GM12891 (cell line): ENCODE measurements around the gene HBE1.

Experiments
- PAX5 ChIP-seq: IDR thresholded peaks from 2 replicates; pipeline ENCODE4 v1.6.1; 2011; ENCODE audit warnings: low read length, moderate library complexity, mild to moderate bottlenecking; ENCODE audit not compliant: insufficient read depth, severe bottlenecking
- POLR2A ChIP-seq: IDR thresholded peaks from 2 replicates; pipeline ENCODE4 v1.6.1; 2011; ENCODE audit warnings: low read depth, low read length, control low read depth
- POLR2AphosphoS5 ChIP-seq: IDR thresholded peaks from 2 replicates; pipeline ENCODE4 v1.6.1; 2011; ENCODE audit warnings: low read depth, low read length, control low read depth
- TAF1 ChIP-seq: IDR thresholded peaks from 2 replicates; pipeline ENCODE4 v1.6.1; 2011; ENCODE audit warnings: low read depth, low read length, control low read depth

DNA sequence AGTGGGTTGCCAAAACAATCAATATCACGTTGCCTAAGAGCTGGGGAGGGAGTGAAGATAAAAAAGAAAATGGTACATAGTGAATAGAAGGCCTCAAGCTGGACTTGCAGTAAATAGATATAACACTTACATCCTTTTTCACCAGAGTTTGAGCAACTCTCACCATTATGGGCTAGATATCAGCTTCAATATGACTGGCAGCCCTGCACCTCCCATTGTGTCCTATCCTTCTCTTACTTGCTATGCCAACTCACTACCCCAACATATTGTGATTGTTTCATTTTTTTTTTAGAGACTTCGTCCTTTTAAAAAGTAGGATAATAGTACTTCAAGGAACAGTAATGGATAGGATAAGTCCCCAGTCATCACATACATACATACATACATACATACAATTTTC is 27.5 kb downstream of the HBE1 start:
- TF ChIP-seq POLR2A (no peak), POLR2AphosphoS5 (no peak), TAF1 (no peak), PAX5 (no peak)
